HFFc6 (cell line): ENCODE results near the gene GRIN2A. TPM values are rescaled to one million over a fixed set of nuclear protein-coding genes. Genes with fewer than 3 reads are reported as not detected.

ENCODE experiments used
- DNase-seq: peaks from one replicate; pipeline ENCODE4 v3.0.0-alpha.2; 2018
- H3K27ac Mint-ChIP-seq: 2 replicates; pipeline ENCODE4 v1.8.0; 2020; ENCODE audit warnings: mild to moderate bottlenecking, mixed read lengths
- H3K27me3 Mint-ChIP-seq: 2 replicates; pipeline ENCODE4 v1.8.0; 2021; ENCODE audit warnings: mild to moderate bottlenecking, moderate library complexity, mixed read lengths; ENCODE audit not compliant: insufficient read depth
- H3K36me3 Mint-ChIP-seq: 2 replicates; pipeline ENCODE4 v1.8.0; 2021; ENCODE audit warnings: low read depth, mixed read lengths
- H3K4me1 Mint-ChIP-seq: 2 replicates; pipeline ENCODE4 v1.8.0; 2020; ENCODE audit warnings: low read depth, mixed read lengths
- H3K4me3 Mint-ChIP-seq: 2 replicates; pipeline ENCODE4 v1.8.0; 2020; ENCODE audit warnings: mild to moderate bottlenecking, moderate library complexity, mixed read lengths
- H3K9me3 Mint-ChIP-seq: 2 replicates; pipeline ENCODE4 v1.8.0; 2020; ENCODE audit warnings: mild to moderate bottlenecking, mixed read lengths
- total RNA-seq, 6 experiments: library from RNA; stranded (reverse); fragmentation: NEBNext Ultra II Directional; extraction: Animal tissue kit (Norgen Biotek cat#: 25700); gene quantifications; 2 replicates in 1 of 6; 3 replicates in 5 of 6; pipeline ENCODE4 v1.2.3, GENCODE V29; 2021
- TF ChIP-seq, protein P1 (sequence below): fragments of 200-600 bp; sonication (generic); IDR thresholded peaks from 2 replicates; pipeline ENCODE4 v1.5.0; 2021; ENCODE audit warnings: antibody characterized with exemption, mild to moderate bottlenecking

Gene GRIN2A
- total RNA-seq, 6 experiments from 2014 or later = 0.02 to 0.18 (median 0.08) TPM; not detected in 1

DNA sequence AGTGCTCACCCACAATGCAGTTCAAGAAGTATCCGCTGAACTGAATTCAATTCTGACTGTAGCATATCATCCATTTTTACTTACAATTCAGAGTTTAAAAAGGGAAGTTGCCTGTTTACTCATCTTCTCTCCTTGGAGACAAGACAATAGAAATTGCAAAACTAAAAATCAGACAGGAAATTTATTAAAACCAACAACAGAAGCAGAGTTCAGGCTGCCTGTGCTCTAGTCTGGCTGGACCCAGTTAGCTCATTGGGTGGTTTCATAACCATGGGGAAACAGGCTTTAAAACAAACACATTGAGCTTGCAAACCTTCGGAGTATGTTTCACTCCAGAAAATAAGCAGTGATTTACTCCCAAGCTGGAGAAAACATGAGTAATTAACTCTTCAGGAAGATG is 321.4 kb downstream of the GRIN2A start:
- peaks cover 3% of the 10 kb centered on the region; the same call in 1 of the 2 replicates for H3K27me3 Mint-ChIP-seq
- no peak overlapping the region for H3K27ac Mint-ChIP-seq
- H3K4me1 Mint-ChIP-seq = no peaks in the 10 kb centered on the region
- TF ChIP-seq, protein P1, sequence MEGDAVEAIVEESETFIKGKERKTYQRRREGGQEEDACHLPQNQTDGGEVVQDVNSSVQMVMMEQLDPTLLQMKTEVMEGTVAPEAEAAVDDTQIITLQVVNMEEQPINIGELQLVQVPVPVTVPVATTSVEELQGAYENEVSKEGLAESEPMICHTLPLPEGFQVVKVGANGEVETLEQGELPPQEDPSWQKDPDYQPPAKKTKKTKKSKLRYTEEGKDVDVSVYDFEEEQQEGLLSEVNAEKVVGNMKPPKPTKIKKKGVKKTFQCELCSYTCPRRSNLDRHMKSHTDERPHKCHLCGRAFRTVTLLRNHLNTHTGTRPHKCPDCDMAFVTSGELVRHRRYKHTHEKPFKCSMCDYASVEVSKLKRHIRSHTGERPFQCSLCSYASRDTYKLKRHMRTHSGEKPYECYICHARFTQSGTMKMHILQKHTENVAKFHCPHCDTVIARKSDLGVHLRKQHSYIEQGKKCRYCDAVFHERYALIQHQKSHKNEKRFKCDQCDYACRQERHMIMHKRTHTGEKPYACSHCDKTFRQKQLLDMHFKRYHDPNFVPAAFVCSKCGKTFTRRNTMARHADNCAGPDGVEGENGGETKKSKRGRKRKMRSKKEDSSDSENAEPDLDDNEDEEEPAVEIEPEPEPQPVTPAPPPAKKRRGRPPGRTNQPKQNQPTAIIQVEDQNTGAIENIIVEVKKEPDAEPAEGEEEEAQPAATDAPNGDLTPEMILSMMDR = no peak
- H3K4me3 Mint-ChIP-seq = no peak overlapping the region
- DNase-seq = no peak
- H3K36me3 Mint-ChIP-seq = no peaks in the 10 kb centered on the region
- H3K9me3 Mint-ChIP-seq = peaks cover 14% of the 10 kb centered on the region

DNA sequence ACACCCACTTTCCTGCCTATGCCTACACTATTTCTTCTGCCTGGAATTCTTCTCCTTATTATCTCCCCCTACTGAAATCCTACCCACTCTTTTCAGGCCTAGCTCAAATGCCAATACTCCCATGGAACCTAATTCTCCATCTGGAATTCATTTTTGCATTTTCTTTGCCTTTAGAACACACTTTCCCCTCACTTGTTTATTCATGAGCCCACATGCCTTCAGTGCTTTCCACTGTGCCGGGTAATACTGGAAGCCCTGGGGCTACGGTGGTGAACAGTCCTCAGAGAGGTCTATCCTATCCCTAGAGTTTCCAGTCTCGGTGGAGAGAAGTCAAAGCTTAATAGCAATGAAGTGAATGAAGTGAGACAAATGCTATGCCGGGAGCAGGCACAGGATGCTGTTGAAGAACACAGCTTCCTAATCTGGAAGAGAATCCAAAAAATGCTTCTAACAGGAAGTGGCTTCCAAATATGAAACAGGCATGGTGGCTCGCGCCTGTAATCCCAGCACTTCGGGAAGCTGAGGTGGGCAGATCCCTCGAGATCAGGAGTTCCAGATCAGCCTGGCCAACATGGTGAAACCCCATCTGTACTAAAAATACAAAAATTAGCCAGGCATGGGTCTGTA is 322.4 kb downstream of the GRIN2A start:
- no peaks in the 10 kb centered on the region for H3K36me3 Mint-ChIP-seq
- TF ChIP-seq, protein P1 = no peak
- DNase-seq = no peak

DNA sequence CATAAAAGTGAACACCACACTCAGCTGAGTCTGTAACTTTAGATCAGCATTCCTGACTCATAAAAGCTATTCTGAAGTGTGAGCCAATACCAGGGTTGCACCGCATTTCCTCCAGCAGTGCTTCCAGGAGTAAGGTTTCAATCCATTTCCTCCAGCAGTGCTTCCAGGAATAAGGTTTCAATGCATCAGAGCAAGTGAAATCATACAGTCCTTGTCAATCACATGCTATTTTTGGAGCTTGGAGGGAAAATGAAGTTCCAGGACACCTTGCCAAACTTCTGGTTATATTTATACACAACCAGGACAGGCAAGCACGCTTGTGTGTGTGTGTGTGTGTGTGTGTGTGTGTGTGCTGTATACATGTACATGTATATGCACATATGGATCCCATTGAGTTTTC is 327.6 kb downstream of the GRIN2A start:
- H3K4me3 Mint-ChIP-seq = no peak overlapping the region

More for the DNA sequence above, 322.4 kb downstream of the GRIN2A start:
- H3K4me3 Mint-ChIP-seq = no peak overlapping the region
- H3K9me3 Mint-ChIP-seq = peaks cover 14% of the 10 kb centered on the region
- H3K4me1 Mint-ChIP-seq = no peaks in the 10 kb centered on the region
- H3K27me3 Mint-ChIP-seq = peaks cover 3% of the 10 kb centered on the region; the same call in 1 of the 2 replicates
- no peak overlapping the region for H3K27ac Mint-ChIP-seq

DNA sequence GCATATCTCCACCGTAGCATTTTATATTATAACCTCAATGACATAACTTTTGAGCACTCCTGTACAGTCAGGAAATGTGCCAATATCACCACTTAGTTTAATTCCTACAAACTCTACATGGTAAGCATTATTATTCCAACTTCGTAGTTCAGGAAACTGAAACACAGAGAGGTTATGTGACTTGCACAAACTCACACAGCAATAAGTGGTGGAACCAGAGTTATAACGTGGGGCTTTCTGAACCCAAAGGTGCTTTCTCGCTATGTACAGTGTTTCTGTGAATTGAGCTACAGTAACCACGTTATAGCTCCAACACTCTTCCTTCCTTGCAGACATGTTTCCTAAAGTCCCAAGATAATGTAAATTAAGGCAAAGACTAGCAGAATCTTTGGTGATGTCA is 330.2 kb downstream of the GRIN2A start:
- Mint-ChIP-seq H3K36me3 (no peaks in the 10 kb centered on the region), H3K27ac (no peak overlapping the region), H3K4me3 (no peak overlapping the region), H3K27me3 (no peaks in the 10 kb centered on the region), H3K9me3 (peaks cover 18% of the 10 kb centered on the region), H3K4me1 (no peaks in the 10 kb centered on the region)
- TF ChIP-seq, protein P1 = no peak
- no peak for DNase-seq

More for the DNA sequence above, 327.6 kb downstream of the GRIN2A start:
- no peaks in the 10 kb centered on the region for H3K4me1 Mint-ChIP-seq
- peaks cover 1% of the 10 kb centered on the region; the same call in 1 of the 2 replicates for H3K27me3 Mint-ChIP-seq
- no peak for DNase-seq
- no peaks in the 10 kb centered on the region for H3K36me3 Mint-ChIP-seq
- TF ChIP-seq, protein P1 = no peak
- peaks cover 22% of the 10 kb centered on the region for H3K9me3 Mint-ChIP-seq
- no peak overlapping the region for H3K27ac Mint-ChIP-seq

DNA sequence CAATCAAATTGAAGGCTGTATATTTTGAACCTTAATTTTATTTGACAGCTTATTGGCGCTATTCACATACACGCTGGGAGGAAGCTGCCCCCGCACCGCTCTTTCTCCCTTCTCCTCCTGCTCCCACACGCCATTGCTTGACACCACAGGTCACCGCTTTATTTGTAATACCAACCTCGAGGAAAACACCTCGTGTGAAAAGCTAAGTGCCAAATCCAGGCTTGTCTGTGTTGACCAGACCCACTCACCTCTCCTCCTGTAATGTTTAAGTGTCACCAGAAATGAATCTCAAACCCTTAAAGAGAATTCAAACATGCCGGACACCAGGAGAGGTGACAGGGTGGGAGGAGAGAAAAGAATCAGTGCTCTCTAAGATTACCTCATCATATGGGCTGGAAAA is 331.4 kb downstream of the GRIN2A start:
- H3K27me3 Mint-ChIP-seq = no peaks in the 10 kb centered on the region
- H3K27ac Mint-ChIP-seq = no peak overlapping the region
- H3K9me3 Mint-ChIP-seq = peaks cover 19% of the 10 kb centered on the region
- no peak for DNase-seq
- no peaks in the 10 kb centered on the region for H3K4me1 Mint-ChIP-seq
- TF ChIP-seq, protein P1 = no peak
- no peaks in the 10 kb centered on the region for H3K36me3 Mint-ChIP-seq
- no peak overlapping the region for H3K4me3 Mint-ChIP-seq
